Measurements from ENCODE around the gene SBNO2.
A peak's percentile ranks its signal among the peaks of the same experiment; 100 is the strongest.

GRCh38 chr19:1183543-1184172, 9.6 kb upstream of the SBNO2 start:
- TF ChIP-seq CTCF (IDR thresholded peaks at IDR 0.05) = no peak
- peak in 1 of 2 donors; percentile 21 for TF ChIP-seq POLR2A (IDR thresholded peaks at IDR 0.05)

Measured in Peyer's patch (tissue), 4 donors.